ENCODE measurements around the gene ZNF239. TPM values are rescaled to one million over a fixed set of nuclear protein-coding genes. Genes with fewer than 3 reads are reported as not detected.

The ZNF239 gene
- polyA plus RNA-seq, 1 donor from 2014 or later: 4.2 TPM

DNA sequence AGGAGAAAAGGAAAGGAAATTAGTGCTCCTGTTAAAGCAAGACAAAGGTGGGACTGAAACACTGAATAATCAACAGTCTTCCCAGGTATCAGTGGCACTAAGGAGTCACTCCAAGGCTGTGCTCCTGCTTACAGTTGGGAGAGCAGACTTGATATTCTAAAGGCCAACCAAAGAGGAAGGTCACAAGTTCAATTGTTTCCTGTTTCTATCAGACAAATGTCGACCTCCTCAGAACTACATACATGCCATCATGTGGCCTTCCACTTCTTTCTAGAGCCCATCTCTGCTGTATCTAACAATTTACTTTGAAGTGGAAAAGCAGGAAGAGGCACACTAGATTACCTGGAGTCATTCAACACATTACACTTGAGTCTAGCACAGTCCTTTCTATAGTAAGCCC is 3.4 kb downstream of the ZNF239 start:
- Histone ChIP-seq H3K79me2 (replicated peaks; ENCODE audit: insufficient read depth, low read length) (no peaks in the 10 kb centered on the region), H3K9me2 (ENCODE audit: insufficient read depth, low read length) (no peaks in the 10 kb centered on the region), H2AFZ (ENCODE audit: low read depth, low read length) (no peak overlapping the region), H3K27ac (ENCODE audit: low read length) (no peak overlapping the region), H3K9me3 (ENCODE audit: low read length) (peaks cover 2% of the 10 kb centered on the region), H3K36me3 (ENCODE audit: insufficient read depth, low read length) (no peaks in the 10 kb centered on the region), H3F3A (ENCODE audit: insufficient read depth, low read length, poor library complexity, severe bottlenecking) (no peaks in the 10 kb centered on the region), H3K4me3 (ENCODE audit: low read length) (no peak overlapping the region), H3K9ac (ENCODE audit: low read length) (no peak overlapping the region), H3K4me2 (ENCODE audit: low read length) (no peak overlapping the region), H4K20me1 (ENCODE audit: insufficient read depth) (no peaks in the 10 kb centered on the region), H3K27me3 (ENCODE audit: insufficient read depth, low read depth, low read length) (no peaks in the 10 kb centered on the region)
- TF ChIP-seq, protein P1, sequence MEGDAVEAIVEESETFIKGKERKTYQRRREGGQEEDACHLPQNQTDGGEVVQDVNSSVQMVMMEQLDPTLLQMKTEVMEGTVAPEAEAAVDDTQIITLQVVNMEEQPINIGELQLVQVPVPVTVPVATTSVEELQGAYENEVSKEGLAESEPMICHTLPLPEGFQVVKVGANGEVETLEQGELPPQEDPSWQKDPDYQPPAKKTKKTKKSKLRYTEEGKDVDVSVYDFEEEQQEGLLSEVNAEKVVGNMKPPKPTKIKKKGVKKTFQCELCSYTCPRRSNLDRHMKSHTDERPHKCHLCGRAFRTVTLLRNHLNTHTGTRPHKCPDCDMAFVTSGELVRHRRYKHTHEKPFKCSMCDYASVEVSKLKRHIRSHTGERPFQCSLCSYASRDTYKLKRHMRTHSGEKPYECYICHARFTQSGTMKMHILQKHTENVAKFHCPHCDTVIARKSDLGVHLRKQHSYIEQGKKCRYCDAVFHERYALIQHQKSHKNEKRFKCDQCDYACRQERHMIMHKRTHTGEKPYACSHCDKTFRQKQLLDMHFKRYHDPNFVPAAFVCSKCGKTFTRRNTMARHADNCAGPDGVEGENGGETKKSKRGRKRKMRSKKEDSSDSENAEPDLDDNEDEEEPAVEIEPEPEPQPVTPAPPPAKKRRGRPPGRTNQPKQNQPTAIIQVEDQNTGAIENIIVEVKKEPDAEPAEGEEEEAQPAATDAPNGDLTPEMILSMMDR (IDR thresholded peaks at IDR 0.05; ENCODE audit: poor library complexity, severe bottlenecking): no peak
- TF ChIP-seq EZH2 (IDR thresholded peaks at IDR 0.05; ENCODE audit: borderline replicate concordance, insufficient read depth, low read length, poor library complexity, severe bottlenecking) (no peak), MXI1 (conservative IDR thresholded peaks at IDR 0.05; ENCODE audit: poor library complexity, severe bottlenecking) (no peak), RAD21 (conservative IDR thresholded peaks at IDR 0.05) (no peak), POLR2AphosphoS5 (IDR thresholded peaks at IDR 0.05) (no peak), TAF1 (IDR thresholded peaks at IDR 0.05; ENCODE audit: low read depth) (no peak), SMC3 (conservative IDR thresholded peaks at IDR 0.05; ENCODE audit: poor library complexity) (no peak), EP300 (conservative IDR thresholded peaks at IDR 0.05; ENCODE audit: poor library complexity, severe bottlenecking) (no peak)
- TF ChIP-seq, protein P2, sequence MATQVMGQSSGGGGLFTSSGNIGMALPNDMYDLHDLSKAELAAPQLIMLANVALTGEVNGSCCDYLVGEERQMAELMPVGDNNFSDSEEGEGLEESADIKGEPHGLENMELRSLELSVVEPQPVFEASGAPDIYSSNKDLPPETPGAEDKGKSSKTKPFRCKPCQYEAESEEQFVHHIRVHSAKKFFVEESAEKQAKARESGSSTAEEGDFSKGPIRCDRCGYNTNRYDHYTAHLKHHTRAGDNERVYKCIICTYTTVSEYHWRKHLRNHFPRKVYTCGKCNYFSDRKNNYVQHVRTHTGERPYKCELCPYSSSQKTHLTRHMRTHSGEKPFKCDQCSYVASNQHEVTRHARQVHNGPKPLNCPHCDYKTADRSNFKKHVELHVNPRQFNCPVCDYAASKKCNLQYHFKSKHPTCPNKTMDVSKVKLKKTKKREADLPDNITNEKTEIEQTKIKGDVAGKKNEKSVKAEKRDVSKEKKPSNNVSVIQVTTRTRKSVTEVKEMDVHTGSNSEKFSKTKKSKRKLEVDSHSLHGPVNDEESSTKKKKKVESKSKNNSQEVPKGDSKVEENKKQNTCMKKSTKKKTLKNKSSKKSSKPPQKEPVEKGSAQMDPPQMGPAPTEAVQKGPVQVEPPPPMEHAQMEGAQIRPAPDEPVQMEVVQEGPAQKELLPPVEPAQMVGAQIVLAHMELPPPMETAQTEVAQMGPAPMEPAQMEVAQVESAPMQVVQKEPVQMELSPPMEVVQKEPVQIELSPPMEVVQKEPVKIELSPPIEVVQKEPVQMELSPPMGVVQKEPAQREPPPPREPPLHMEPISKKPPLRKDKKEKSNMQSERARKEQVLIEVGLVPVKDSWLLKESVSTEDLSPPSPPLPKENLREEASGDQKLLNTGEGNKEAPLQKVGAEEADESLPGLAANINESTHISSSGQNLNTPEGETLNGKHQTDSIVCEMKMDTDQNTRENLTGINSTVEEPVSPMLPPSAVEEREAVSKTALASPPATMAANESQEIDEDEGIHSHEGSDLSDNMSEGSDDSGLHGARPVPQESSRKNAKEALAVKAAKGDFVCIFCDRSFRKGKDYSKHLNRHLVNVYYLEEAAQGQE (IDR thresholded peaks at IDR 0.05; ENCODE audit: borderline replicate concordance): no peak

DNA sequence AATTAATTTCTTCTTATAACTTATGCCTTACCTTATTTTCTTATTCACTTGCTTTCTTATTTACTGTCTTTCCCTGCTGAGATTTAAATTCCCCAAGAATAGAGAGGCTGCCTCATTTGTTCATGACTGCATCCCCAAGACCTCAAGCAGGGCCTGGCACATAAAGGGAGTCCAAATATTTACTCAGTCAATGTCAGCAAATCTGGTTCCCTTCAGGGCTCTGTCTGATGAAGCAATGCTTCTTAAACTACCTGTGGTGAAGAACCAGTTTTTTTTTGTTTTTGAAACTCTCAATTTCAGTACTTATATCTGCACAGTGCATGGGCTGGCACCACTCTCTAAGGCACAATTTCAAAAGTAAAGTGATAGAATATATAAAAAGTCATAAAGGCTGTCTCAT is 4.7 kb downstream of the ZNF239 start:
- H3K4me3 ChIP-seq (ENCODE audit: low read length): no peak overlapping the region
- H3K9me2 ChIP-seq (ENCODE audit: insufficient read depth, low read length): no peaks in the 10 kb centered on the region
- no peak overlapping the region for H3K9ac ChIP-seq (ENCODE audit: low read length)
- H3K27ac ChIP-seq (ENCODE audit: low read length): no peak overlapping the region
- TF ChIP-seq TAF1 (IDR thresholded peaks at IDR 0.05; ENCODE audit: low read depth): no peak
- TF ChIP-seq RAD21 (conservative IDR thresholded peaks at IDR 0.05): no peak
- TF ChIP-seq EP300 (conservative IDR thresholded peaks at IDR 0.05; ENCODE audit: poor library complexity, severe bottlenecking): no peak
- TF ChIP-seq MXI1 (conservative IDR thresholded peaks at IDR 0.05; ENCODE audit: poor library complexity, severe bottlenecking): no peak
- TF ChIP-seq, protein P2 (IDR thresholded peaks at IDR 0.05; ENCODE audit: borderline replicate concordance): no peak
- no peak for TF ChIP-seq POLR2AphosphoS5 (IDR thresholded peaks at IDR 0.05)
- TF ChIP-seq, protein P1 (IDR thresholded peaks at IDR 0.05; ENCODE audit: poor library complexity, severe bottlenecking): no peak
- TF ChIP-seq SMC3 (conservative IDR thresholded peaks at IDR 0.05; ENCODE audit: poor library complexity): no peak
- TF ChIP-seq EZH2 (IDR thresholded peaks at IDR 0.05; ENCODE audit: borderline replicate concordance, insufficient read depth, low read length, poor library complexity, severe bottlenecking): no peak
- no peaks in the 10 kb centered on the region for H3K27me3 ChIP-seq (ENCODE audit: insufficient read depth, low read depth, low read length)
- no peaks in the 10 kb centered on the region for H3K79me2 ChIP-seq (replicated peaks; ENCODE audit: insufficient read depth, low read length)
- no peak overlapping the region for H3K4me2 ChIP-seq (ENCODE audit: low read length)
- H3K9me3 ChIP-seq (ENCODE audit: low read length): no peaks in the 10 kb centered on the region
- no peaks in the 10 kb centered on the region for H3F3A ChIP-seq (ENCODE audit: insufficient read depth, low read length, poor library complexity, severe bottlenecking)
- H4K20me1 ChIP-seq (ENCODE audit: insufficient read depth): no peaks in the 10 kb centered on the region
- no peaks in the 10 kb centered on the region for H3K36me3 ChIP-seq (ENCODE audit: insufficient read depth, low read length)
- no peak overlapping the region for H2AFZ ChIP-seq (ENCODE audit: low read depth, low read length)

Measured in neural cell (in vitro differentiated cells).